GM19193 (cell line): Measurements from ENCODE around the gene PPIC.

Experiments
- POLR2A ChIP-seq: IDR thresholded peaks from 4 replicates; pipeline ENCODE4 v1.6.1; 2011; ENCODE audit not compliant: insufficient read depth, insufficient read length; ENCODE audit errors: extremely low read depth

PPIC gene

DNA sequence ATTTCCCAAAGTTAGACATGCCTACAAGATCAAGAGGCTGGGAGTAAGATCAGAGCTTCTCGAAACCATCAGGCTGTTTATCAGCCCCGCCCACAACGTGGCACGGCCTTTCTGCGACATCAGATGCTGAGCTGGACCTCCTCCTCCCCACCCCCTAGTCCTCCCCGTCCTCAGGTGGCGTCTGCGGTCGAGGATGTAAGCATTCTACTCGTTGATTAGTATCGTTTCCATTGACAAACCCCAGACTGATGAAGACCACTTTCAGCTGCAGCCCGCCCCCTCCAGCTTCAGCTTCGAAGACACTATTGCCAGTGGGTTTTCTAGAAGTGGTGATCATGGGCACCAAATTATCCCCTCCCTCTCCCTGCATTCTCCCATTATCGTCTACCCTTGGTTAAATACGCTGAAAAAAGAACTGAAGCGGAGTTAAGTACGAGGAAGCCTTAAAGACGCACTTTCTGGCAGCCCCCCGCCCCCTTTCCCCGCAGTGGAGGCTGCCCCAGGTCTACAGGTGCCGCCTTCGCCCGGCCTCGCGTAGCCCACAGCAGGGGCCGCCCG is 1.1 kb downstream of the PPIC start:
- TF ChIP-seq POLR2A, result no peak

DNA sequence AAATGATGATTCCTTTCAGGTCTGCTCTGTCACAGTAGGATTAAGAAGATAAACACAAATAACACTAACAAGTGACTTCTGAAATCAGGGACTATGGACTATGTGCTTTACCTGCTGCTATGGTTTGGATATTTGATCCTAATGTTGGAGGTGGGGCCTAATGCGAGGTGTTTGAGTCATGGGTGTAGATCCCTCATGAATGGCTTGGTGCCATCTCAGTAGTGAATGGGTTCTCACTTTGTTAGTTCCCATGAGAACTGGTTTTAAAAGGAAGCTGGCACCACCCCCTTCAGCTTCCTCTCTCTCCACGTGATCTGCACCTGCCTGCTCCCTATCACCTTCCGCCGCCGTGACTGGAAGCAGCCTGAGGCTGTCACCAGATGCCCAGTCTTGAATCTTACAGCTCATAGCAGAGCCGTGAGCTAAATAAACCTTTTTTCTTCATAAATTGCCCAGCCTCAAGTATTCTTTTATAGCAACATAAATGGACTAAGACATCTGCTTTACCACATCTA is 3.3 kb downstream of the PPIC start:
- no peak for TF ChIP-seq POLR2A

DNA sequence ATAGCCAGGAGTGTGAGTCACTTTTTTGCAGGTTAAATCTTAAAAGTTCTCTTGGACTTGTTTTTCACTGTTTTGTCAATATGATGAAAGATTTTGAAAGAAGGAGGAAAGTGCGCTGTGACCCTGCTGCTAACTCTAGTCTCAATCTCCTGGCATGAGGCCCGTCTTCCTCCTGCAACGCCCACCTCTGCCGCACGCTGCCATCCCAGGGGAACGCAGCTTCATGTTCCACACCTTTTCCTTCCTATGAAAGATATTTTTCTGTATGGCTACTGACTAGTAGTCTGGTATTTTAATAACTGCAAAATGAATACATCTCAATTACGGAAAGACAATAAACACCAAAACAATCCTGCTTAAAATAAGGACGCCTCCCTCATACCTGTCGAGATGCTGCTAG is 8.3 kb downstream of the PPIC start:
- no peak for TF ChIP-seq POLR2A

DNA sequence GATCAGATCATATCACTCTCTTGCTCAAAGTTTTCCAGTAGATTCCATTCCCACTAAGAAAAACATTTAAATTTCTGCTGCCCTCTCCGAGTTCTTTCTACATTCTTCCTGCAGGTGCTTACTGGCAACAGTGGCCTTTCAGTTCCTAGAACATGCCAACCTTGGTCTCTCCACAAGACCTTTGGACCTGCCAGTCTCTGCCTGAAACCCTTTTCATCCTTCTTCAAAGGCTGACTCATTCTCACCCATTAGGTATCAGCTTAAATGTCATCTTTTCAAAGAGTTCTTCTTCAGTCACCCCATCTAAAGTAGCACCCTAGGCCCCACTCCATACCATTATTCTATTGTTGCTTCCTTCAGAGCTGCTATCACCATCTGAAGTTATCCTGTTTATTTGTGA is 21.8 kb downstream of the PPIC start:
- no peak for TF ChIP-seq POLR2A

DNA sequence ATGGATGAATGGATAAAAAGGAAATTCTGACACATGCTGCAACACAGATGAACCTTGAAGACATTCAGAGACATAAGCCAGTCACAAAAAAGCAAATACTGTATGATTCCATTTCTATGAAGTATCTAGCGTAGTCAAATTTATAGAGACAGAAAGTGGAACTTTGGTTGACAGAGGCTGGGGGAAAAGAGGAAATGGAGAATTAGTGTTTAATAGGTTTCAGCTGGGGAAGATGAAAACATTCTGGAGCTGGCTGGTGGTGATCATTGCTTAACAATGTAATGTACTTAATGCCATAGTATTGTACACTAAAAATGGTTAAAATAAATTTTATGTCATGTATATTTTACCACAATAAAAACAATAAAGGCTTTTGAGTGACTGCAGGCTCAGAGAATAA is 24.2 kb downstream of the PPIC start:
- no peak for TF ChIP-seq POLR2A

DNA sequence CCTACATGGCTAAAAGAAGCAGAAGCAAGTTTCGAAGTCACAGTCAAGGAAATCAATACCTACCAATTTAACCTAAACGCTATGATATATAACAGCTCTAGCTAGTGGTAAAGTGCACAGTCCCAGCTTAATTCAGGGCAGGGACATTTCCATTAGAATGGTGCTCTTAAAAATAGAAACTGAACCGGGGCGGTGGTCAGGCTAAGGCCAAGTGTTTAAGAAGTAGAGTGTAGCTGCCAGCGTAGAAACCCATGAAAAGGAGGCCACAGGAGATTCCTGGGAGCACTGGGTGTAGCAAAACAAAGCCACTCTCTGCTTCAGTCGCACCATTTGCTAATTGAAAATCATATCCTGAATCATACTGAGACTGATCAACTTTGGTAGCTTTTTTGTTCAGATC is 28.8 kb downstream of the PPIC start:
- TF ChIP-seq POLR2A, result no peak

DNA sequence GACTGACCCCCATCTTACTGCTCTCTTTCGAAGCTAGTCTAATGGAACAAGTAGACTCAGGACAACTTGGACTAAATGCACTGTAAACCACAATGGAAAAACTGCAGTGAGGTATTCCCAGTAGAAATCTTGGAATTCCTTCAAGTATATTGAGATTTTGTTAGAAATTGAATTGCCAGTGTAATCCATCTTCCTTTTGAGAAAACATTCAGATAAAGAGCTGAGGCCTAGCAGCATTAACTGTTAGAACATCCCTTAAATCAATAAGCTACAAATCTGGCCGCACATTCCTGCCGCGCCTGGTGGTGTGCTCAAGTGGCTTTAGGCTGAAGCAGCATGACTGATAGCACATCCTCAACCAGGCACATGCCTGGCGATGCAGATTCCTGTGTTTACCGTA is 29.3 kb downstream of the PPIC start:
- no peak for TF ChIP-seq POLR2A

DNA sequence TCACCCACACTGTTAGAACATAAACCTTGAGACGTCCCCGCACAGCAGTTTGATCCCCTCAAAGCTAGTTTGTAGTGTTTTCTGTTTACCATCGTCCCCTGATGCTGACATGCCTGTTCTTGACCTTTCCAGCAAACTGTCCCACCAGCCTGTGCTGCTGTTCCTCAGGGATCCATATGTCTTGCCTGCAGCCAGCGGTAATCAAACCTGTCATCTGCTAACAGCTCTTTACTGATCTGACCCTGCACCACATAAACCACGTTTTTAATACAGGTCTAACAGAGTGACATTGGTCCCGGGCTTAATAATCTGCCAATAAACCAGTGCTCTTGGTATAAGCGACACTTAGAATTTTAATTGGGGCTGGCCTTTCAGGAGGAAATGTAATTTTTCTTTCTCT is 34.7 kb downstream of the PPIC start:
- TF ChIP-seq POLR2A, result no peak

DNA sequence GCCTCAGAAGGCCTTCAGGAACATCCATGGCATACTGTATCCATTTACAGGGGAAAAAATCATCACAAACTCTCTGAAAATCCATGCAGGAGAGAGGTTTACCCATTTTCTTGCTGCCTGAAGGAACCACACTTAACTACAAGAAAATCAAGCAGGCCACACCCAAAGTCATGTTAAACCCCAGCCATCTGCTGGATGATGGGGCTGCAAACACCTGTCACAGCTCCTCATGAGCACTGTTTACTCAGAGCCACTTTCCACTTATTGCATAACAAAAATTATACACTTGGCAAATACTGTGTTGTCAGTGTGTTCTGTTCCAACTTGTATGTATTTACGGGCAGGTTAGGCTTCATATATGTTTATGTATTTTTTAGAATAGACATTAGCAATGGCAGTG is 35.8 kb downstream of the PPIC start:
- TF ChIP-seq POLR2A, result no peak

DNA sequence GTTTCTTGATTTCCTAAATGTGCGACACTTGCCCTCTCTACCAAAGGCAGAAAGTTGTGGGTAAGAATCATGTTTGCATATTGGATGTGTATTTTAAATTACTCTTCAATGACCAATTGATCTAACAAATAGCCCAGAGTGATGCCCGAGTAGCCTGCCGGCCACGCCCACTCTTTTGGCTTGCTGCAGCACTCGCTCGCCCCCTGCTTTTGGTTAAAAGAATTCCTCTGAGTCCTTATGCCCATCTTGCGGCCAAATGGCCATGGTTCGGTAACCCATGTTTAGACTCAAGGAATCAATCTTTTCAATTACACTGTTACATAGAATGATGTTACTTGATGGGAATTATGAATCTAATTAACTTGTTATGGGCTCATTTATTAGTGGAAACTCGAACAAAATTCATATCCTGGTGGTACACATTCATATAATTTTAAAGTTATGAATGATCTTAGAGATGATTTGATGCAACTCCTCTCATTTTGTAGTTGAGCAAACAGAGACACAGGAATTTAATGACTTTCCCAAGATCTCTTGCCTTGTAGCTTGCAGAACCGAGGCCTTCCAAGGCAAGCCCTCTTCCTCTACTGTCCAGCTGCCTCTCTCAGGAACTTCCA is 36.5 kb downstream of the PPIC start:
- TF ChIP-seq POLR2A, result no peak

DNA sequence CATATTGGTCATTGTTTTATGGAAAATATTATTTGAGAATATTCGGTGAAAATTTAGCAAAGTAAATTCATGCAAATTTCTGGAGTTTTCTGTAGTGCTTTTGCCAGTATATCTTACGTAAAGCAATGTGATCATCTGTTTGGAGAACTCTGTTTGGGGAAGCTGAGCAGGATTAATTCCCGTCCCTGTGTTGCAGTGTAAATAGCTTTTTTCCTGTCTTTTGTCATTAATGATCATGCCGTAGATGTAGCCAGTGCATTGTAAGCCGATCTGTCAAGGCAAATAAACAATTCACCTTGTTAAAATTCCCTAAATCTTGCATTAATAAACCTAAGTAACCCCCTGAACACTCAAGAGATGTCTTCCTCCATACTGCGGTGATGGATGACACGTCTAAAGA is 39.2 kb downstream of the PPIC start:
- TF ChIP-seq POLR2A, result no peak

DNA sequence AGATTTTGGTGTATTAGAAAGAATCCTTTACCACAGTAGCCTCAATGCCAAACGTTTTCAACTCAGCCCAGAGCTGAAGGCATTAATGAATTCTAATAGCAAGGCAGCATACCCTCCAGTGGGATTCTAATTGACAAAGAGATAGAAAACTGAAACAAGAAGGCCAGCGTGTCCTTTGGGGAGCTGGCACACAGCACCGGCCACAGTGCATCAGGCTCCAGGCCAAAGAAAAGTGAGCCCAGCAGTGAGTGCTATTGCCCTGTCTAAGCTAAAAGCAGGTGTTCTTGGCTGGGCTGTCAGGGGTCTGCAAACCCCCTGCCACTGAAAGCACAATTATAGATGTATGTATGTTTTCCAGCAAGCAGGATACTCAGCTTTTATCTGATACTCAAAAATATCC is 40.4 kb downstream of the PPIC start:
- no peak for TF ChIP-seq POLR2A

DNA sequence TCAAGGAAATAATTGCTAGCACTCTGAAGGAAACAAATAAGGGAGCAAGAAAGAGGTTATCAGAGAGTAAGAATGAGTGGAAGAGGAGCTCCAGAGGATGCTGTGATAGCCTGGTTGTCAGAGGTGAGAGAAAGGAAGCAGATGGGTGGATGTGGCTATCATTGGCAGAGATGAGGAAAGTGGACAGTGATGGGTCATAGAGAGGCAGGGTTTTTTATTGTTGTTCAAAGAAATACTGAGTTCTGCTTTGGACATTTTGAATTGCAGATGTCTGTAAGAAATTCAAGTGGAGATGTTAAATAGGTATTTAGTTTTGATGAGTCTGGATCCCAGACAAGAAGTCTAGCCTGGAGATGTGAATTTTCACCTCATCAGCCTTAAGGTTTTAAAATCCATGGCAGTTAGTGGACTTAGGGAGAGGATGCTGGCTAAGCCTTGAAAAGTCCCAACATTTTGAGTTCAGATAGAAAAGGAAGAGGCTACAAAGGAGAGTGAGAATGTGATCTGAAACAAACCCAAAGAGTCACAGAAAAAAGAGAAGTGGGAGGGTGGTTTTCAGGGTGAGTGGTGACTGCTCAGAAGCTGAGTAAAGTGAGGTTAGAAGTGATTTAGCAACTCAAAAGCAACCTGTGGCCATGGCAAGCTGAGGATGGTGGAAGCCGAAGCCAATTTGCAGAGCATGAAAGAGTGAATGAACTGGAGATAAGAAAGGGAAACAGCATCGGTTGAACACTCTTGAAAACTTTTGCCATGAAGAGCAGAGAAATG is 50.4 kb downstream of the PPIC start:
- TF ChIP-seq POLR2A, result no peak

DNA sequence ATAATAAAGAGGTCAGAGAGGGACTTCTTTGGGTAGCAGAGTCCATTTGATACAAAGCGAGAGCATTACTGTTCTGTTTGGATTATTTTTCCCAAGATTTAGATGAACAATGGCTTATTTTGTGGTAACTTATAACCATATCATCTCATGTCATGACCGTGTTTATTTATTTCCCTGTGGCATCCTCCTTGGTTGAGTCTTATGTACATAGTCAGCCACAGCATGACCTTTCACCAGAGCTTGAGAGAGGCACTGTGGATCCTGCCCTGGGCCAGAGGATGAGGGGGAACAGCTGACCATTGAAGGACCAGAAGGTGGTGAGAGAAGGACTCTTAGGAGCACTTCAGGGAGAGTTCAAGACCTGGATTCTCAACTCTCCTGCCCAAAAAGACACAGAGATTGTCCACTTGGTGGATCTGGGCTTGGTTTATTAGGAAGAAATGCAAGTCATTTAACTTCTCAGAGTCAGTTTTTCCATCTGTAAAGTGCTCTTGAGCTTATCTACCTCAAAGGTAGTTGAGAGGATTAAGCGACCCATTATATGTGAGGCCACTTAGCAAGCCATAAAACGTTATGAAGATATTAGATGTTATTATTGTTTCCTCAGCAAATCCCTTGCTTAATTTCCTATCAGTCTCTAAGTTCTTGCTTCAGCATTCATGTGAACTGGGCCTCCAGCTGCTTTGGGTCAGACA is 51.4 kb downstream of the PPIC start:
- TF ChIP-seq POLR2A, result no peak

DNA sequence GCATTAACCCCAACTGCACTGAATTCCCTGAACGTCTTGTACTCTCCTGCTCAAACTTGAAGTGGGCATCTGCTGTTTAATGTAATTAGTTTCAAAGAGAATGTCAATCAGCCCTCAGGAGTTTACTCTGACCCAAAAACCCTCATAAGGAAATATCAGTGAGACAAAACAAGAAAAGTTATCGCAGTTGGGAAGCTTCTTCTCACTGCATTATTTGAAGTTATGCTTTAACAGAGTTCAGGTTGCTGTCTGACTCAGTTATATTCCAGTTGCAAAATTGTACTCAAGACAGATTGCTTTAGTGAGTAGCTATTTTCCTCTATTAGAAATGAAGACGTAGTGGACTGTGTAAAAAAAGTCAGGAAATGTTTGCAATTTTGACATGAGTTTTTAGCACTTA is 52.1 kb downstream of the PPIC start:
- TF ChIP-seq POLR2A, result no peak
